Smooth muscle cell (in vitro differentiated cells): ENCODE results near the gene OR2L3. TPM values are rescaled to one million over a fixed set of nuclear protein-coding genes. Genes with fewer than 3 reads are reported as not detected.

Source experiments
- DNase-seq: peaks from one replicate; lab custom pipeline; 2025; ENCODE audit not compliant: unreplicated experiment; lab: John Stamatoyannopoulos, UW
- H2AFZ ChIP-seq: fragments of 200-600 bp; sonication (generic); 2 replicates; pipeline ENCODE4 v1.6.0; 2016; ENCODE audit warnings: antibody characterized with exemption, low read depth, mild to moderate bottlenecking
- H3F3A ChIP-seq: fragments of 200-600 bp; sonication (generic); 2 replicates; pipeline ENCODE4 v1.6.0; 2017; ENCODE audit warnings: antibody characterized with exemption, low read depth
- H3K27ac ChIP-seq: fragments of 200-600 bp; sonication (generic); 2 replicates; pipeline ENCODE4 v1.5.1; 2016; ENCODE audit warnings: low read depth, mild to moderate bottlenecking
- H3K27me3 ChIP-seq: fragments of 200-600 bp; sonication (generic); 2 replicates; pipeline ENCODE4 v1.6.1; 2016; ENCODE audit warnings: low read depth, mild to moderate bottlenecking
- H3K36me3 ChIP-seq: fragments of 200-600 bp; sonication (generic); 2 replicates; pipeline ENCODE4 v1.5.1; 2016; ENCODE audit warnings: low read depth
- H3K4me1 ChIP-seq: fragments of 200-600 bp; sonication (generic); 2 replicates; pipeline ENCODE4 v1.5.1; 2016; ENCODE audit warnings: low read depth
- H3K4me2 ChIP-seq: fragments of 200-600 bp; sonication (generic); 2 replicates; pipeline ENCODE4 v1.6.0; 2016; ENCODE audit warnings: mild to moderate bottlenecking
- H3K4me3 ChIP-seq: fragments of 200-600 bp; sonication (generic); 2 replicates; pipeline ENCODE4 v1.5.1; 2016; ENCODE audit warnings: mild to moderate bottlenecking
- H3K79me2 ChIP-seq: fragments of 200-600 bp; sonication (generic); 2 replicates; pipeline ENCODE4 v1.6.0; 2016; ENCODE audit warnings: low read depth, mild to moderate bottlenecking
- H3K9ac ChIP-seq: fragments of 200-600 bp; sonication (generic); 2 replicates; pipeline ENCODE4 v1.6.0; 2016; ENCODE audit warnings: low read depth
- H3K9me3 ChIP-seq: fragments of 200-600 bp; sonication (generic); replicated peaks from 2 replicates; pipeline ENCODE4 v1.5.1; 2016; ENCODE audit warnings: low read depth
- H4K20me1 ChIP-seq: fragments of 200-600 bp; sonication (generic); 2 replicates; pipeline ENCODE4 v1.6.0; 2016; ENCODE audit warnings: low read depth
- WGBS: methylation state at CpG from one replicate; pipeline ENCODE4 v1.1.7; 2016; ENCODE audit warnings: low lambda C conversion rate; 5-methylcytosine and 5-hydroxymethylcytosine counted together
- polyA plus RNA-seq: library from polyadenylated mRNA; unstranded; fragments of >200 nt; fragmentation: Nextera tagmentation; extraction: Ambion mirVana; gene quantifications from 2 replicates; pipeline ENCODE4 v1.2.1, GENCODE V29; 2016
- total RNA-seq: library from RNA; depleted of rRNA; stranded (reverse); fragments of >200 nt; gene quantifications from 2 replicates; pipeline ENCODE4 v1.2.3, GENCODE V29; 2014
- TF ChIP-seq, protein P1 (sequence below): fragments of 200-600 bp; sonication (generic); IDR thresholded peaks from 2 replicates; pipeline ENCODE4 v1.5.1; 2017; ENCODE audit warnings: borderline replicate concordance, mild to moderate bottlenecking, antibody characterized with exemption; ENCODE audit not compliant: insufficient read depth, poor library complexity, severe bottlenecking

The OR2L3 gene, protein sequence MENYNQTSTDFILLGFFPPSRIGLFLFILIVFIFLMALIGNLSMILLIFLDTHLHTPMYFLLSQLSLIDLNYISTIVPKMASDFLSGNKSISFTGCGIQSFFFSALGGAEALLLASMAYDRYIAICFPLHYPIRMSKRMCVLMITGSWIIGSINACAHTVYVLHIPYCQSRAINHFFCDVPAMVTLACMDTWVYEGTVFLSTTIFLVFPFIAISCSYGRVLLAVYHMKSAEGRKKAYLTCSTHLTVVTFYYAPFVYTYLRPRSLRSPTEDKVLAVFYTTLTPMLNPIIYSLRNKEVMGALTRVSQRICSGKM
- total RNA-seq (not detected in 2 replicates), polyA plus RNA-seq (not detected in 2 replicates)

DNA sequence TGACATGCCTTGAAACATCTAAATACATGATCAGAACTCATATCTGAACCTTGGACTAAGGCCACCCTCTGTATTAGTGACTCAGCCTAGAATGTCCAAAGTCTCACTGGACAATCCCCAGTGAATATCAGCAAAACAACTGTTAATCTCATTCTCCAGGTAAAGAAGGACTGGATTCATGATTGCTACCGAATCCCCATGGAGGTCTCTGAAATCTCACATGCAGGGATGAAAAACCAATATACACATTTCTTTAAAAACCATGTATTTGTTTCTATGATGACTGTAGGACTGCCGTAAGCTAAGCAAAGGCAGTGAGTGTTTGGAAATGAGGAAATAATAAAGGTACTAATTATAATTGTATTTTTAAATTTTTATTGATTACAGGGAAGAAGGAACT, at the start of gene OR2L3:
Gene OR2L3, plus strand, starts transcription at position 301 of the 400 bp plus-strand sequence. CDS start 13,846 bp downstream, outside the sequence.
- 63% methylated on average over 2 of the region's 2 CpGs for WGBS
- H3K27ac ChIP-seq = no peak within 1 kb of the TSS
- no peaks in the 10 kb centered on the region for H3K36me3 ChIP-seq

DNA sequence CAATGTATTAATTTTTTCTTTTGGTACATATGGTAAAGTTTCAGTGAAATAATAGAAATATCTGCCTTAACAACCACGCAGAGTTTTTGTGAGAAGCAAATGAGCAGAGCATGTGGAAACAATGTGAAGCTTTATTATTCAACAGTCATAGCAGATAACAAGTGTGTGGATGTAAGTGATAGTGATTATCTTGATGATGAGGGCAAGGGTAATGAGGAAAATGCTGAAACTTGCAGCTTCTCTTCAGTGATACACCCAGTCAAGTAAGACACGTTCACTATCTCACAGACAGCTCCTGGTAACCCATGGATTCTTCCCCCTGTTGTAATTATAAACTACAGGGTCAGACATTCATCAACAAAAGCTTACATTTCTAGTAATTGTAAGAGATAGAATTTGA, 47.8 kb upstream of the OR2L3 start:
- TF ChIP-seq, protein P1, sequence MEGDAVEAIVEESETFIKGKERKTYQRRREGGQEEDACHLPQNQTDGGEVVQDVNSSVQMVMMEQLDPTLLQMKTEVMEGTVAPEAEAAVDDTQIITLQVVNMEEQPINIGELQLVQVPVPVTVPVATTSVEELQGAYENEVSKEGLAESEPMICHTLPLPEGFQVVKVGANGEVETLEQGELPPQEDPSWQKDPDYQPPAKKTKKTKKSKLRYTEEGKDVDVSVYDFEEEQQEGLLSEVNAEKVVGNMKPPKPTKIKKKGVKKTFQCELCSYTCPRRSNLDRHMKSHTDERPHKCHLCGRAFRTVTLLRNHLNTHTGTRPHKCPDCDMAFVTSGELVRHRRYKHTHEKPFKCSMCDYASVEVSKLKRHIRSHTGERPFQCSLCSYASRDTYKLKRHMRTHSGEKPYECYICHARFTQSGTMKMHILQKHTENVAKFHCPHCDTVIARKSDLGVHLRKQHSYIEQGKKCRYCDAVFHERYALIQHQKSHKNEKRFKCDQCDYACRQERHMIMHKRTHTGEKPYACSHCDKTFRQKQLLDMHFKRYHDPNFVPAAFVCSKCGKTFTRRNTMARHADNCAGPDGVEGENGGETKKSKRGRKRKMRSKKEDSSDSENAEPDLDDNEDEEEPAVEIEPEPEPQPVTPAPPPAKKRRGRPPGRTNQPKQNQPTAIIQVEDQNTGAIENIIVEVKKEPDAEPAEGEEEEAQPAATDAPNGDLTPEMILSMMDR = no peak
- no peaks in the 10 kb centered on the region for H4K20me1 ChIP-seq
- no peaks in the 10 kb centered on the region for H3F3A ChIP-seq
- no peaks in the 10 kb centered on the region for H3K4me1 ChIP-seq
- H3K79me2 ChIP-seq = no peaks in the 10 kb centered on the region
- H3K36me3 ChIP-seq = no peaks in the 10 kb centered on the region
- no peak for DNase-seq
- H3K4me3 ChIP-seq = no peak overlapping the region
- H3K9ac ChIP-seq = no peak overlapping the region
- 29% methylated on average over 2 of the region's 2 CpGs for WGBS
- no peaks in the 10 kb centered on the region for H3K27me3 ChIP-seq
- H3K4me2 ChIP-seq = no peak overlapping the region
- no peak overlapping the region for H3K27ac ChIP-seq
- H3K9me3 ChIP-seq = peaks cover 7% of the 10 kb centered on the region
- no peak overlapping the region for H2AFZ ChIP-seq

More for the DNA sequence above, at the start of gene OR2L3:
- H3K4me2 ChIP-seq = no peak within 1 kb of the TSS
- no peak within 1 kb of the TSS for H3K9ac ChIP-seq
- no peak within 1 kb of the TSS for H2AFZ ChIP-seq
- H3K27me3 ChIP-seq = no peaks in the 10 kb centered on the region
- TF ChIP-seq, protein P1 = no peak
- H3K9me3 ChIP-seq = no peaks in the 10 kb centered on the region
- no peak for DNase-seq
- no peak within 1 kb of the TSS for H3K4me3 ChIP-seq
- H3K79me2 ChIP-seq = no peaks in the 10 kb centered on the region
- H3F3A ChIP-seq = no peaks in the 10 kb centered on the region
- H4K20me1 ChIP-seq = no peaks in the 10 kb centered on the region
- no peaks in the 10 kb centered on the region for H3K4me1 ChIP-seq

DNA sequence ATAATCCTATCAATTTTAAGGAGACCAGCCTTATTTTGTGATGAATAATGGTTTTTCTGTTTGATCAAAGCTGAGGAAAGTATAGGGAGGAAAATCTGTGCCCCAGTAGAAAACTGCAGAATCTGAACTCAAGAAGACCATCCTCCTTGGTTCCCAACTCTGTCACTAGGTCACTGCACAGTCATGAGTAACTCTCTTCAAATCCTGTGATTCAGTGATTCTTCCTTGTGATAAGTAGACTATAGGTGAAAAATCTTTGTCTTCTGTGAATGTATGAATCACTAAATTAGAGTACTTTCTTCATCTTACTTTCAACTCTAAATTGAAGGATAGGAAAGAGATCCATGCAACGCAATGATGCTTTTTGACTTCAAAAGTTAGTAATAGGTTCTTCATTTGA, 46.5 kb upstream of the OR2L3 start:
- no peak for DNase-seq

More for the DNA sequence above, 46.5 kb upstream of the OR2L3 start:
- Histone ChIP-seq H3K4me1 (no peaks in the 10 kb centered on the region), H3K9ac (no peak overlapping the region), H3F3A (no peaks in the 10 kb centered on the region), H2AFZ (no peak overlapping the region), H3K9me3 (peaks cover 11% of the 10 kb centered on the region), H4K20me1 (no peaks in the 10 kb centered on the region), H3K4me3 (no peak overlapping the region), H3K4me2 (no peak overlapping the region), H3K27ac (no peak overlapping the region), H3K36me3 (no peaks in the 10 kb centered on the region), H3K79me2 (no peaks in the 10 kb centered on the region), H3K27me3 (no peaks in the 10 kb centered on the region)
- WGBS = 68% methylated on average over 1 of the region's 1 CpG
- TF ChIP-seq, protein P1 = no peak
